Measurements from ENCODE around the gene ITGB1. TPM values are rescaled to one million over a fixed set of nuclear protein-coding genes. Genes with fewer than 3 reads are reported as not detected.
"Not testable (repeated sequence)": the region's sequence is repeated elsewhere in the genome, so short reads cannot be mapped to it uniquely, and the experiment has no call there.

The ITGB1 gene
- total RNA-seq, 3 donors from 2014 or later (not counting 1 experiment from before 2014, with no cell fraction given): 175 to 280 (median 202) TPM

GRCh38 chr10:32923849-32924248, 34.2 kb downstream of the ITGB1 start:
- Histone ChIP-seq H3K36me3 (ENCODE audit: control insufficient read depth, insufficient read depth, low read length) (peaks cover 85% of the 10 kb centered on the region), H3K27ac (ENCODE audit: low read length) (no peak overlapping the region), H3K9me3 (ENCODE audit: control insufficient read depth, insufficient read depth, low read length) (no peaks in the 10 kb centered on the region), H3K27me3 (ENCODE audit: control insufficient read depth, insufficient read depth, low read length) (no peaks in the 10 kb centered on the region), H3K4me1 (ENCODE audit: control insufficient read depth, insufficient read depth, low read length) (no peaks in the 10 kb centered on the region), H3K4me3 (ENCODE audit: low read length) (no peak overlapping the region)
- no peak for TF ChIP-seq CTCF (IDR thresholded peaks at IDR 0.05)
- H3K36me3 Mint-ChIP-seq: peaks cover 31% of the 10 kb centered on the region
- peaks cover 28 to 38% of the 10 kb centered on the region in 2 donors for H3K4me1 Mint-ChIP-seq
- DNase-seq (no peak), ATAC-seq (no peak)
- no peak overlapping the region for H3K4me3 Mint-ChIP-seq
- peaks cover 0 to 3% of the 10 kb centered on the region in 2 donors for H3K9me3 Mint-ChIP-seq
- H3K27me3 Mint-ChIP-seq (ENCODE audit: low read depth in 2 of 2): no peaks in the 10 kb centered on the region
- WGBS (ENCODE audit: insufficient coverage): 83% methylated on average over 2 of the region's 2 CpGs
- intact Hi-C loops (cut with micrococcal nuclease): no loop called here
- H3K27ac Mint-ChIP-seq: peak overlapping the region; percentile 40 to 67

GRCh38 chr10:32923134-32923533, 34.9 kb downstream of the ITGB1 start:
- Mint-ChIP-seq H3K36me3 (peaks cover 33% of the 10 kb centered on the region), H3K4me1 (peaks cover 30 to 32% of the 10 kb centered on the region in 2 donors), H3K4me3 (no peak overlapping the region), H3K27me3 (ENCODE audit: low read depth in 2 of 2) (no peaks in the 10 kb centered on the region), H3K27ac (peak overlapping the region; percentile 40 to 67), H3K9me3 (peaks cover 0 to 3% of the 10 kb centered on the region in 2 donors)
- H3K4me1 ChIP-seq (ENCODE audit: control insufficient read depth, insufficient read depth, low read length): no peaks in the 10 kb centered on the region
- TF ChIP-seq CTCF (IDR thresholded peaks at IDR 0.05): no peak
- H3K9me3 ChIP-seq (ENCODE audit: control insufficient read depth, insufficient read depth, low read length): no peaks in the 10 kb centered on the region
- no peaks in the 10 kb centered on the region for H3K27me3 ChIP-seq (ENCODE audit: control insufficient read depth, insufficient read depth, low read length)
- WGBS (ENCODE audit: insufficient coverage): 78% methylated on average over 2 of the region's 2 CpGs
- ATAC-seq (no peak), DNase-seq (no peak)
- intact Hi-C loops (cut with micrococcal nuclease): no loop called here
- H3K4me3 ChIP-seq (ENCODE audit: low read length): no peak overlapping the region
- no peak overlapping the region for H3K27ac ChIP-seq (ENCODE audit: low read length)
- H3K36me3 ChIP-seq (ENCODE audit: control insufficient read depth, insufficient read depth, low read length): peaks cover 84% of the 10 kb centered on the region

- H3K9me3 Mint-ChIP-seq: peaks cover 0 to 3% of the 10 kb centered on the region in 2 donors
- DNase-seq: no peak
- no peak overlapping the region for H3K4me3 Mint-ChIP-seq
- Histone ChIP-seq H3K4me3 (ENCODE audit: low read length) (no peak overlapping the region), H3K4me1 (ENCODE audit: control insufficient read depth, insufficient read depth, low read length) (no peaks in the 10 kb centered on the region), H3K27me3 (ENCODE audit: control insufficient read depth, insufficient read depth, low read length) (no peaks in the 10 kb centered on the region), H3K9me3 (ENCODE audit: control insufficient read depth, insufficient read depth, low read length) (no peaks in the 10 kb centered on the region), H3K36me3 (ENCODE audit: control insufficient read depth, insufficient read depth, low read length) (peaks cover 75% of the 10 kb centered on the region), H3K27ac (ENCODE audit: low read length) (no peak overlapping the region)
- H3K27ac Mint-ChIP-seq: no peak overlapping the region
- H3K27me3 Mint-ChIP-seq (ENCODE audit: low read depth in 2 of 2): no peaks in the 10 kb centered on the region
- ATAC-seq: no peak
- 83% methylated on average over 2 of the region's 2 CpGs for WGBS (ENCODE audit: insufficient coverage)
- intact Hi-C loops (cut with micrococcal nuclease): no loop called here
- no peak for TF ChIP-seq CTCF (IDR thresholded peaks at IDR 0.05)
- peaks cover 31% of the 10 kb centered on the region for H3K36me3 Mint-ChIP-seq
- H3K4me1 Mint-ChIP-seq: peaks cover 30 to 31% of the 10 kb centered on the region in 2 donors
Measured at GRCh38 chr10:32922170-32922569, 35.9 kb downstream of the ITGB1 start.

GRCh38 chr10:32917817-32918216, 40.2 kb downstream of the ITGB1 start:
- DNase-seq; H3K4me1 ChIP-seq (ENCODE audit: control insufficient read depth, insufficient read depth, low read length); H3K27me3 ChIP-seq (ENCODE audit: control insufficient read depth, insufficient read depth, low read length); ATAC-seq; H3K27ac ChIP-seq (ENCODE audit: low read length); H3K4me3 ChIP-seq (ENCODE audit: low read length); H3K9me3 Mint-ChIP-seq; H3K4me3 Mint-ChIP-seq; H3K9me3 ChIP-seq (ENCODE audit: control insufficient read depth, insufficient read depth, low read length); H3K27me3 Mint-ChIP-seq (ENCODE audit: low read depth in 2 of 2); intact Hi-C loops (cut with micrococcal nuclease); H3K27ac Mint-ChIP-seq: not testable (repeated sequence)
- peaks cover 38% of the 10 kb centered on the region for H3K36me3 ChIP-seq (ENCODE audit: control insufficient read depth, insufficient read depth, low read length)
- H3K4me1 Mint-ChIP-seq: peaks cover 33 to 41% of the 10 kb centered on the region in 2 donors
- 100% methylated on average over 2 of the region's 5 CpGs for WGBS (ENCODE audit: insufficient coverage)
- H3K36me3 Mint-ChIP-seq: peaks cover 35% of the 10 kb centered on the region
